BLaER1 (cell line): Measurements from ENCODE around the gene LHX3.

Source experiments
- H3K27ac ChIP-seq: shearing (Covaris generic); formaldehyde crosslinking; 2 replicates; pipeline ENCODE4 v1.8.1; 2022
- H3K27me3 ChIP-seq: shearing (Covaris generic); formaldehyde crosslinking; 2 replicates; pipeline ENCODE4 v1.8.1; 2022
- H3K36me3 ChIP-seq: shearing (Covaris generic); formaldehyde crosslinking; 2 replicates; pipeline ENCODE4 v1.8.1; 2022
- H3K4me1 ChIP-seq: shearing (Covaris generic); formaldehyde crosslinking; 2 replicates; pipeline ENCODE4 v1.8.1; 2022
- H3K4me2 ChIP-seq: shearing (Covaris generic); formaldehyde crosslinking; 2 replicates; pipeline ENCODE4 v1.8.1; 2022
- H3K4me3 ChIP-seq: shearing (Covaris generic); formaldehyde crosslinking; 2 replicates; pipeline ENCODE4 v1.8.1; 2022
- H3K9ac ChIP-seq: shearing (Covaris generic); formaldehyde crosslinking; 2 replicates; pipeline ENCODE4 v1.8.1; 2022
- H3K9me3 ChIP-seq: shearing (Covaris generic); formaldehyde crosslinking; 2 replicates; pipeline ENCODE4 v1.8.1; 2022
- H4K20me1 ChIP-seq: shearing (Covaris generic); formaldehyde crosslinking; 2 replicates; pipeline ENCODE4 v1.8.1; 2022
- Cebpa-rat ChIP-seq: shearing (Covaris generic); IDR thresholded peaks from 2 replicates; pipeline ENCODE4 v1.8.1; 2022

LHX3 gene

DNA sequence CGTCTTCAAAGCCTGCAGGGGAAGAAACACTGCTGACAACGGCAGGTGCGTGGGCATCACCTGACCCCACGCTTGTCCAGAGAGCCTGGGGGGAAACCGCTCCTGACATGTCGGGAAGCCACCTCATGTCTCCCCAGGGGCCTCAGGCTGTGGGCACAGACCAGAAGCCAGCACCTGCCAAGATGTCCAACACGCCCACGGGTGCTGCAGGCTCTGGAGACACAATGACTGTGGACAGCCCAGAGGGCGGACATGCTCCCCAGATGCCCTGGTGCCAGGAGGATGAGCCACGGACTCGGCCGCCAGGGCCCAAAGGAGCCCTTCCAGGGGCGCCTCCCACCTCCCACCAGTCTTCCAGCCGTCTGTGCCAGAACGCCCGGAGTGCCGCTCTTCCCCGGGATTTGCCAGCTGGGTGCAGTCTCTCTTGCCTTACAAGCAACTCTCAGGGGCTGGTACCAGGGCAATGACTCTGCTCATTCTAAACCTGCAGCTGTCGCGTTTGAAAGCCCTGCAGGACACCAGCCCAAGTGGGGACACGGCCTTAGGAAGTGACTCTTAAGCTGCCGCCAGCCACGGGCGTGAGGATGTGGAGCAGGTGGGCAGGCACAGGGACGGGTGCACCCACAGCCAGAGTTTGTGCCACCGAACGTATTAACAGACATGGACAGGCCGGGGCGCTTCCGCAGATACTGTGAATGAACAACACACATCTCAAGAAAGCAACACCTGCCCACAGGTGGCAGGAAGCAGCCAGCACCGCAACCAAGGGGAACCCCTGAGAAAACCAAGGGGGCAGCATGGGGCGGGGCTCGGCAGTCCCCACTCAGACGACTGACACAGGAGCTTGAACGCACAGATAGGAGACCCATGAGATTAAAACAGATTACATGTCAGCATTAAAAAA, 6.8 kb upstream of the LHX3 start:
- Histone ChIP-seq H3K9me3 (peaks cover 10% of the 10 kb centered on the region), H3K9ac (no peak overlapping the region), H4K20me1 (peaks cover 98% of the 10 kb centered on the region), H3K27ac (no peak overlapping the region), H3K36me3 (peaks cover 95% of the 10 kb centered on the region), H3K4me2 (peak overlapping the region; percentile 28), H3K4me1 (peaks cover 58% of the 10 kb centered on the region), H3K4me3 (no peak overlapping the region), H3K27me3 (no peaks in the 10 kb centered on the region)
- no peak for TF ChIP-seq Cebpa-rat

DNA sequence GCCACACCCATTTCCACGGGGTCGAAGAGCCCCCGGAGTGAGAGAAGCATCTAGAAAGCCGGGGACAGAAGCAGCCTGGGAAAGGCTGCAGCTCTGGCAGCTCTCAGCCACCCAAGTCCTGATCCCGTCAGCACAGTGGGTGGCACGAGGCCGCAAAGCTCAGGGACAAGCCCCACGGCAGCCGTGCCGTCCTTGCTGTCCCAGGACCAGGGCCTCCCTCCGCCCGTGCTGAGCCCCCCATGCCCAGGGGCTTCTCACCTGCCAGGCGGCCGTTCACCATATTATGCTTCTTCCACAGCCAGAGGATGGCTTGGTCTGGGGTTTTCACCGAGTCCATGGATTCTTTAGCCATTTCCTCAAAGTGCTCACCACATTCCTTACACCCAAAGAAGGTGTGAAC, 6.1 kb upstream of the LHX3 start:
- Histone ChIP-seq H3K36me3 (peaks cover 93% of the 10 kb centered on the region), H3K4me2 (no peak overlapping the region), H3K4me1 (peaks cover 51% of the 10 kb centered on the region), H3K27ac (no peak overlapping the region), H3K27me3 (peaks cover 2% of the 10 kb centered on the region), H3K9me3 (peaks cover 10% of the 10 kb centered on the region), H4K20me1 (peaks cover 98% of the 10 kb centered on the region), H3K4me3 (no peak overlapping the region), H3K9ac (no peak overlapping the region)
- TF ChIP-seq Cebpa-rat: no peak

DNA sequence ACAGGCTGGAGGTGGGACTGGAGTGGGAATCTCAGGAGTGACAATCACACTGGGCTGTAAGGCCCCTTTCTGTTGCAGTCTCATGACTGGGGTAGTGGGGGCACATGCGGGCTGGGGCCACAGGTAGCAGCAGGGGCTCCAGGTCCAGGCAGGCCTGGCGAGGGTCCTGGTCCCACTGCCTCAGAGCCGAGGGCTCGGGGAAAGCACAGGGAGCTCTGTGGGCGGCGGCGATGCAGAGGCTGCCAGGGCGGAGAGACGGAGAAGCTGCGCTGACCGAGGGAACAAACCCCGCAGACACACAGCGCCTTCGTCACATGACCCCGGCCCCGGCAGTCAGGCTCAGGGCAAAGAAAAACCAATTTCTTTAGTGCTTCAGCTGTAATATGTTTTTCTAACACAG, 5.3 kb upstream of the LHX3 start:
- Histone ChIP-seq H3K9me3 (peaks cover 10% of the 10 kb centered on the region), H3K4me3 (no peak overlapping the region), H3K36me3 (peaks cover 93% of the 10 kb centered on the region), H3K4me2 (no peak overlapping the region), H3K9ac (no peak overlapping the region), H3K27ac (no peak overlapping the region), H4K20me1 (peaks cover 98% of the 10 kb centered on the region), H3K4me1 (peaks cover 44% of the 10 kb centered on the region), H3K27me3 (peaks cover 9% of the 10 kb centered on the region)
- TF ChIP-seq Cebpa-rat: no peak

DNA sequence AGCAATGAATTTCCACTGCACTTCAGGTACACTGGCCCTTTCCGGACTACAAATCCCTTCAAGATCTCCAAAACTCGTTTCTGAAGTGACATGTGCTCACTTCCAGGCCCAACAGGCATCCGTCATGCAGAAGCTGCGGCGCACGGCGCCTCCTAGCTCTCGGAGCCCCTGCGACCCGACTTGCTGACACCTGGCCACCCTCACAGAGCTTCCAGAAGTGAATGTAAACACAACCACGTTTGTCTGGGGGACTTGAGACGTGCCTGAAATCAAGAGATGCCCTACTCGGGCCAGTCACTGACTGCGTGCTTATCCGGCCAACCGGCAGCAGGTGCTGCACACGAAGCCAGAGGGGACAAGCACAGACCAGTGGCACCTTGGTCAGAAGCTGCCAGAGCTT, 4.9 kb upstream of the LHX3 start:
- Histone ChIP-seq H3K4me3 (no peak overlapping the region), H4K20me1 (peaks cover 98% of the 10 kb centered on the region), H3K27me3 (peaks cover 14% of the 10 kb centered on the region), H3K9ac (no peak overlapping the region), H3K36me3 (peaks cover 89% of the 10 kb centered on the region), H3K9me3 (peaks cover 10% of the 10 kb centered on the region), H3K4me1 (peaks cover 39% of the 10 kb centered on the region), H3K4me2 (no peak overlapping the region), H3K27ac (no peak overlapping the region)
- no peak for TF ChIP-seq Cebpa-rat

DNA sequence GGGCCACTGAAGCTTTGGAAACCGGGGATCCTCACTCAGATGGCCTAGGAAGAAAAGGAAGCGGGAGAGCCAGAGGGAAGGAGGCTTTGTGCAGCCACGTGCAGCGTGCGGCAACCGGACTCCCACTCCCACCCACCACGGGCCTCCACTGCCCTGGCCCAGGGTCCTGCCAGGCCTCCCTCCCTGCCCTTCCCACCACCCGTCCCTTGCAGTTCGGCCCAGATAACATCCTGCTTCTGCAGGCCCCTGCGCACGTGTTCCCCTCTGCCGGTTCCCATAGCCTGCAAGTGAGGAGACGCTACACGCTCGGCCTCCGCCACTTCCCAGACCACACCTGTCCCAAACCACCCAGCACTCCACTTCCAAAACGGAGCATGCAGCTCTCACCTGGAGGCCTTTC, 4.3 kb upstream of the LHX3 start:
- Histone ChIP-seq H3K4me3 (no peak overlapping the region), H3K9ac (no peak overlapping the region), H3K4me1 (peaks cover 34% of the 10 kb centered on the region), H3K9me3 (peaks cover 7% of the 10 kb centered on the region), H4K20me1 (peaks cover 98% of the 10 kb centered on the region), H3K36me3 (peaks cover 83% of the 10 kb centered on the region), H3K27me3 (peaks cover 19% of the 10 kb centered on the region), H3K27ac (no peak overlapping the region), H3K4me2 (no peak overlapping the region)
- no peak for TF ChIP-seq Cebpa-rat

DNA sequence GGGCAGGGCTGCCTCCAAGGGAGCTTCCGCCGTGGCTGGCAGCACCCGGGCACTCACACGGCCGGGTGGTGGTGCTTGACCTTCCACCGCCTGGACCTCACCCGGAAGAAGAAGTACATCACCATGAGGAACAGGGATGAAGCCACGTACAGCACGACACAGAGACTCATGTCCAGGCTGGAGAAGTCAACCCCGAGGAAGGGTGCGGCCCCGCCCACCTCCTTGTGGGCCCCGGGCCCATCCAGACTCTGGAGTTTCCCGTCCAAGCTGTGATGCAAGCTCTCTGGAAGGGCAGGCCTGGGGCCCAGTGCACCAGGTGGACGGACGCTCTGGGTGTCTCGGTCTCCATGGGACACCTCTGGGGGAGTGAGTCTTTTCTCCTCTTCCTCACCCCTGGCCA, 3.7 kb upstream of the LHX3 start:
- peaks cover 98% of the 10 kb centered on the region for H4K20me1 ChIP-seq
- H3K4me1 ChIP-seq: peaks cover 34% of the 10 kb centered on the region
- no peak overlapping the region for H3K4me2 ChIP-seq
- peaks cover 25% of the 10 kb centered on the region for H3K27me3 ChIP-seq
- H3K9me3 ChIP-seq: 0 out of 2 replicates have a peak, but pooled peaks cover 1% of the 10 kb centered on the region
- H3K9ac ChIP-seq: no peak overlapping the region
- no peak overlapping the region for H3K4me3 ChIP-seq
- H3K36me3 ChIP-seq: peaks cover 78% of the 10 kb centered on the region
- no peak overlapping the region for H3K27ac ChIP-seq
- TF ChIP-seq Cebpa-rat: no peak

DNA sequence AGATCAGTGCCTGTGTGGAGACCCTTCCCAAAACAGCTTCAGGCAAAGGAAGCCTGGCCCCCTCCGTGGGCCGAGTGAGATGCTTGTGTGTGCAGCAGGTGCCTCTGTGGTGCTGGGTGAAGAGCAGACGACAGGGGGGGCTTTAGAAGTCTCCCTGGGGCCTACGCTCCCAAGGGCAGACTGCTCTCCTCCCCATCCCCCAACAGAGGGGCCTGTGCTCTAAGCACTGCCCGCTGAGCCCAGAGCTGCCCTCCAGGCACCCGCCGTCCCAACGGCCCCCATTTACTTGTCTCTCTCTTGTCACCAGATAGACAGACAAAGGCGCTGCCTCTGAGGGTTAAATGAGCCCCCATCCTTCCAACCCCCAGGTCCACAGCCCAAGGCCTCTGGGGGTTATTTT, 2.7 kb upstream of the LHX3 start:
- H3K4me3 ChIP-seq: no peak overlapping the region
- no peak for TF ChIP-seq Cebpa-rat
- H3K36me3 ChIP-seq: peaks cover 67% of the 10 kb centered on the region
- peak overlapping the region; percentile 19; the same call in 1 of the 2 replicates for H3K4me2 ChIP-seq
- peaks cover 28% of the 10 kb centered on the region for H3K4me1 ChIP-seq
- no peak overlapping the region for H3K27ac ChIP-seq
- H3K9ac ChIP-seq: no peak overlapping the region
- H3K9me3 ChIP-seq: no peaks in the 10 kb centered on the region
- peaks cover 95% of the 10 kb centered on the region for H4K20me1 ChIP-seq
- H3K27me3 ChIP-seq: peaks cover 36% of the 10 kb centered on the region

DNA sequence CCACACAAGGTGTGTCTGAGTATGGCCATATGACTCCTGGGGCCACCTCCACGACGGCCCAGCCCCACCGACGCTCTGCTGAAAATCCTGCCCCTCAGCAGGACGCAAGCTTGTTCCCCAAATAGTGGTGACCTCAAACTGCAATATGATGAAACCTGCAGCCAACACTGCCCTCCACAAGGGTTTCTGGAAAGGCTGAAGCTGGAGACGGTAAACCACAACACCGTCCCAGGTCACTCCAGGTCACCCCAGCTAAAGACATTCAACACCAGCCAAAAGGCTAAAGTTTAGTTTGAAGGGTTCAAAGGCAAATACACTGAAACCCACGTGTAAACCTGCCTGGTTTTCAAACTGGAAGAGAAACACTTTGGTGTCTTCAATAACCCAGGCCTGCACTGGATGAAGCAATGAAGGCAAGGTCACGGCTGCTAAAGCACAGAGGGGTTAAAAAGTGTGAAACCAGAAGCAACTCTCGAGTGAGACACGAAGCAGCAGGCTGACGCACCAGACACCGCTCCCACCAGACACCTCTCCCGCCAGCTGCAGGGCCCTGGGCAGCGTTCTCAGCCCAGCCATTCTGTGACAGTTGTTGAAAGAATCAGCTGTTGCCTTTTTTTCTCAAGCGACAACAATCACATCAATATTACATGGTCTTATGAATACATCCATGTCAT, 1.8 kb upstream of the LHX3 start:
- H3K27me3 ChIP-seq: peaks cover 44% of the 10 kb centered on the region
- no peak overlapping the region for H3K4me3 ChIP-seq
- no peak overlapping the region for H3K4me2 ChIP-seq
- no peak overlapping the region for H3K9ac ChIP-seq
- peaks cover 93% of the 10 kb centered on the region for H4K20me1 ChIP-seq
- H3K9me3 ChIP-seq: peaks cover under 1% of the 10 kb centered on the region; the same call in 1 of the 2 replicates
- no peak overlapping the region for H3K27ac ChIP-seq
- H3K36me3 ChIP-seq: peaks cover 58% of the 10 kb centered on the region
- H3K4me1 ChIP-seq: peaks cover 19% of the 10 kb centered on the region
- no peak for TF ChIP-seq Cebpa-rat

DNA sequence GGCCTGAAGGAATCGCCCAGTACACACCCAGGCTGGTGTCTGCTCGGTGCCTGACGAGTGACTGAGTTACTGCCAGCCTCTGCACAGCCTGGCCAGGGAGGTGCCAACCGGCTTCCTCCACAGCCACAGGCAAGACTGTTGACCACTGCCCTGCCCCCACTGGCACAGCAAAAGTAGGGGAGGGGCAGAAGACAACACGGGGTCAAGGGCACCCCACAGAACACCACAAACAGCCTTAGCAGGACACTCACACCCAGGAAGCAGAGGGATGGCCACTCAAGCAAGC, 722 bp upstream of the LHX3 start:
- Histone ChIP-seq H3K4me1 (peaks cover 14% of the 10 kb centered on the region), H3K4me3 (no peak overlapping the region), H3K4me2 (no peak overlapping the region), H3K9ac (no peak overlapping the region), H3K9me3 (peaks cover 8% of the 10 kb centered on the region; the same call in 1 of the 2 replicates), H3K27me3 (peaks cover 55% of the 10 kb centered on the region), H4K20me1 (peaks cover 93% of the 10 kb centered on the region), H3K27ac (no peak overlapping the region), H3K36me3 (peaks cover 48% of the 10 kb centered on the region)
- no peak for TF ChIP-seq Cebpa-rat

DNA sequence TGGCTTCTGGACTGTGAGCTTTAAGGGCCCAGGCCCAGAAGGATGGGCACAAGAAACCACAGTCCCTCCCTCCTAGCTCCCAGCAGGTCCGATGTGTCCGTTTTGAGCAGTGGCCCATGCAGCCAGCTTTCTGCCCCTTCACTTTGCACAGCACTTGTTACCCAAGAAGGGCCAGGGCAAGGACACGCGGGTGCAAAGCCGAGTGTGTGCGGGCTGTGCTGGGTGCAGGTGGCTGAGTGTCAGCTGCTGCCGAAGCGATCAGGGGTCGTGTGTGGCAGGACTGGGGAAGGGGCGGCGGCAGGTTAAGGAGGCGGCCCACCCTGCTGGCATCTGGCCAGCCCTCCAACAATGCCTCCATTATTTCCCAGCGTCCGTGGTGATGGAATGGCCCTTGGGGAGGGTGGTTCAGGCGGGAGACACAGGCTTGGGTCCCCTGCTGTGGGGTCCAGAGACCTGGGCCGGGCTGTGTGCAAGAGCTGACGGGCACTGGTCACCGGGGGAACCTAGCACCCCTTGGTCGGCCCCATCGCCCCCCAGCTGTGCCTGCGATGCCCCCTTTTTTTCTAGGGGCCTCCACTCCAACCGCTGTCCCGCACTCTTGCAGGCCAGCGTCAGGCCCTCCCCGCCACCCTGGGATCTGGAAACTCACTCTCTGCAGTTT, 653 bp downstream of the LHX3 start:
- no peak overlapping the region for H3K4me2 ChIP-seq
- peaks cover 34% of the 10 kb centered on the region for H3K36me3 ChIP-seq
- H3K4me3 ChIP-seq: no peak overlapping the region
- H3K9ac ChIP-seq: no peak overlapping the region
- no peak overlapping the region for H3K27ac ChIP-seq
- peaks cover 69% of the 10 kb centered on the region for H3K27me3 ChIP-seq
- TF ChIP-seq Cebpa-rat: no peak
- H4K20me1 ChIP-seq: peaks cover 92% of the 10 kb centered on the region
- peaks cover 14% of the 10 kb centered on the region for H3K4me1 ChIP-seq
- peaks cover 15% of the 10 kb centered on the region for H3K9me3 ChIP-seq
